Uterus (tissue), 2 donors: ENCODE measurements around the gene ZNF853.
"Not testable (repeated sequence)": the region's sequence is repeated elsewhere in the genome, so short reads cannot be mapped to it uniquely, and the experiment has no call there.

Experiments used
- POLR2A ChIP-seq, 2 donors: fragments of 450-650 bp; IDR thresholded peaks; one replicate each; pipeline ENCODE4 v1.6.1; 2016; ENCODE audit warnings: antibody characterized with exemption in 2 of 2, mild to moderate bottlenecking in 1 of 2, moderate library complexity in 1 of 2
- TF ChIP-seq, protein P1 (sequence below), 4 experiments: fragments of 200-600 bp in 2 of 4; fragments of 450-650 bp in 2 of 4; sonication (generic) in 2 of 4; IDR thresholded peaks; one replicate each; pipeline ENCODE4 v1.5.1; 2016 to 2019; ENCODE audit warnings: antibody characterized with exemption in 4 of 4, mild to moderate bottlenecking in 2 of 4, moderate library complexity in 1 of 4

DNA sequence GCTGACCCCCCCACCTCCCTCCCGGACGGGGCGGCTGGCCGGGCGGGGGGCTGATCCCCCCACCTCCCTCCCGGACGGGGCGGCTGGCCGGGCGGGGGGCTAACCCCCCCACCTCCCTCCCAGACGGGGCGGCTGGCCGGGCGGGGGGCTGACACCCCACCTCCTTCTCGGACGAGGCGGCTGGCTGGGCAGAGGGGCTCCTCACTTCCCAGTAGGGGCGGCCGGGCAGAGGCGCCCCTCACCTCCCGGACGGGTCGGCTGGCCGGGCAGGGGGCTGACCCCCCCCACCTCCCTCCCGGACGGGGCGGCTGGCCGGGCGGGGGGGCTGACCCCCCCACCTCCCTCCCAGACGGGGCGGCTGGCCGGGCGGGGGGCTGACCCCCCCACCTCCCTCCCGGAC lies 55.4 kb downstream of the ZNF853 start:
- TF ChIP-seq, protein P1, sequence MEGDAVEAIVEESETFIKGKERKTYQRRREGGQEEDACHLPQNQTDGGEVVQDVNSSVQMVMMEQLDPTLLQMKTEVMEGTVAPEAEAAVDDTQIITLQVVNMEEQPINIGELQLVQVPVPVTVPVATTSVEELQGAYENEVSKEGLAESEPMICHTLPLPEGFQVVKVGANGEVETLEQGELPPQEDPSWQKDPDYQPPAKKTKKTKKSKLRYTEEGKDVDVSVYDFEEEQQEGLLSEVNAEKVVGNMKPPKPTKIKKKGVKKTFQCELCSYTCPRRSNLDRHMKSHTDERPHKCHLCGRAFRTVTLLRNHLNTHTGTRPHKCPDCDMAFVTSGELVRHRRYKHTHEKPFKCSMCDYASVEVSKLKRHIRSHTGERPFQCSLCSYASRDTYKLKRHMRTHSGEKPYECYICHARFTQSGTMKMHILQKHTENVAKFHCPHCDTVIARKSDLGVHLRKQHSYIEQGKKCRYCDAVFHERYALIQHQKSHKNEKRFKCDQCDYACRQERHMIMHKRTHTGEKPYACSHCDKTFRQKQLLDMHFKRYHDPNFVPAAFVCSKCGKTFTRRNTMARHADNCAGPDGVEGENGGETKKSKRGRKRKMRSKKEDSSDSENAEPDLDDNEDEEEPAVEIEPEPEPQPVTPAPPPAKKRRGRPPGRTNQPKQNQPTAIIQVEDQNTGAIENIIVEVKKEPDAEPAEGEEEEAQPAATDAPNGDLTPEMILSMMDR (IDR thresholded peaks at IDR 0.05) = not testable (repeated sequence)
- TF ChIP-seq POLR2A (IDR thresholded peaks at IDR 0.05) = not testable (repeated sequence)
